DND-41 (cell line): Measurements from ENCODE around the gene ANO1.

Experiments
- CTCF ChIP-seq: IDR thresholded peaks from 2 replicates; pipeline ENCODE4 v1.5.1; 2012; ENCODE audit warnings: borderline replicate concordance, low read length, moderate library complexity, mild to moderate bottlenecking; ENCODE audit not compliant: poor library complexity, severe bottlenecking; ENCODE audit errors: extremely low read depth
- EZH2 ChIP-seq: IDR thresholded peaks from 3 replicates; pipeline ENCODE4 v1.6.1; 2012; ENCODE audit warnings: borderline replicate concordance, low read depth, mild to moderate bottlenecking, moderate library complexity, low read length, inconsistent platforms; ENCODE audit not compliant: severe bottlenecking

- TF ChIP-seq CTCF: no peak
- no peak for TF ChIP-seq EZH2
Observed at GRCh38 chr11:70146895-70147520, 68.9 kb downstream of the ANO1 start.
